Activated CD8-positive, alpha-beta T cell treated with anti-CD3 and anti-CD28 coated beads for 36 hours (primary cell): Measurements from ENCODE around the gene NEK7. TPM values are rescaled to one million over a fixed set of nuclear protein-coding genes. Genes with fewer than 3 reads are reported as not detected.
A peak's percentile ranks its signal among the peaks of the same experiment; 100 is the strongest.

Experiments
- ATAC-seq: fragments of 200-7000 bp; cut with Tn5 transposase; one replicate; pipeline ENCODE4 v1.10.0; 2021; ENCODE audit warnings: mild to moderate bottlenecking, moderate library complexity
- CTCF ChIA-PET: fragments of 350-600 bp; sonication (Branson Sonifier 250); formaldehyde crosslinking; loops from one replicate; lab custom pipeline; 2021; ENCODE audit warnings: antibody characterized with exemption; lab: Charles Lee
- POLR2A ChIA-PET: fragments of 350-600 bp; sonication (Branson Sonifier 250); formaldehyde crosslinking; loops from one replicate; lab custom pipeline; 2021; ENCODE audit warnings: antibody characterized with exemption; lab: Charles Lee
- DNase-seq: peaks from one replicate; pipeline ENCODE4 v3.0.0-alpha.2; 2020
- H3K27ac Mint-ChIP-seq: one replicate; pipeline ENCODE4 v1.8.0; 2021; ENCODE audit warnings: mild to moderate bottlenecking, mixed read lengths
- H3K27me3 Mint-ChIP-seq: one replicate; pipeline ENCODE4 v1.8.0; 2021; ENCODE audit warnings: mixed read lengths
- H3K36me3 Mint-ChIP-seq: one replicate; pipeline ENCODE4 v1.8.0; 2021; ENCODE audit warnings: low read depth, mixed read lengths
- H3K4me1 Mint-ChIP-seq: one replicate; pipeline ENCODE4 v1.8.0; 2021; ENCODE audit warnings: low read depth, mixed read lengths
- H3K4me3 Mint-ChIP-seq: one replicate; pipeline ENCODE4 v1.8.0; 2021; ENCODE audit warnings: mild to moderate bottlenecking, moderate library complexity, mixed read lengths
- H3K9me3 Mint-ChIP-seq: one replicate; pipeline ENCODE4 v1.8.0; 2021; ENCODE audit warnings: mixed read lengths
- intact Hi-C: fragments of 100-400 bp; cut with micrococcal nuclease; formaldehyde crosslinking; loops from one replicate; pipeline ENCODE4 v1.10.0; 2022
- total RNA-seq, 2 experiments: library from RNA; stranded (reverse); gene quantifications; one replicate each; pipeline ENCODE4 v1.2.3, GENCODE V29; 2021
- TF ChIP-seq, protein P1 (sequence below): fragments of 200-600 bp; IDR thresholded peaks from one replicate; pipeline ENCODE4 v1.8.0; 2022; ENCODE audit warnings: antibody characterized with exemption, mild to moderate bottlenecking

NEK7 gene
- total RNA-seq, 2 experiments from 2014 or later = 71.4 to 76.4 TPM

DNA sequence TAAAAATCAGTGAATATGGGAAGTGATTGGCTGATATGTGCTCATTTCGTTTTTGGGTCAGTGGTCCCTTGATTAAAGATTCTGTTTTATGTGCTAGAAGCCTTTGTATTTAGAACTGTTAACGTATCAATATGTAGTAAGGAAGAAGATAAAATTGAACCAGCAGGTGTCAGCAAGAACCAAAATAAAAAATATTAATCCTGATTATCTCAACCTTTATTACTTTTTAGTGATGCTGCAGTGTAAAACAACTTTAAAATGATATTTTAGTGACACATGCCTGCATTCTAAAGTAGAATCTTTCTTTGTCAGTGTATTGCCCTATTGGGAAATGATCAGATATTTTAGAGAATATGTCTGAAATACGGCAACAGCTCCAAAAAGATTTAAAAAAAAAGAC is 49.5 kb downstream of the NEK7 start:
- peaks cover 23% of the 10 kb centered on the region for H3K36me3 Mint-ChIP-seq
- ChIA-PET CTCF (interaction anchor here (0.8 to 0.9 kb wide), 2 partner anchors 10 to 258 kb away, joined by 3 to 4 read pairs; no protein-coding TSS in a partner anchor), POLR2A (no interaction called here)
- no peak overlapping the region for H3K27ac Mint-ChIP-seq
- intact Hi-C loops = no loop called here
- ATAC-seq (no peak), DNase-seq (no peak)
- TF ChIP-seq, protein P1, sequence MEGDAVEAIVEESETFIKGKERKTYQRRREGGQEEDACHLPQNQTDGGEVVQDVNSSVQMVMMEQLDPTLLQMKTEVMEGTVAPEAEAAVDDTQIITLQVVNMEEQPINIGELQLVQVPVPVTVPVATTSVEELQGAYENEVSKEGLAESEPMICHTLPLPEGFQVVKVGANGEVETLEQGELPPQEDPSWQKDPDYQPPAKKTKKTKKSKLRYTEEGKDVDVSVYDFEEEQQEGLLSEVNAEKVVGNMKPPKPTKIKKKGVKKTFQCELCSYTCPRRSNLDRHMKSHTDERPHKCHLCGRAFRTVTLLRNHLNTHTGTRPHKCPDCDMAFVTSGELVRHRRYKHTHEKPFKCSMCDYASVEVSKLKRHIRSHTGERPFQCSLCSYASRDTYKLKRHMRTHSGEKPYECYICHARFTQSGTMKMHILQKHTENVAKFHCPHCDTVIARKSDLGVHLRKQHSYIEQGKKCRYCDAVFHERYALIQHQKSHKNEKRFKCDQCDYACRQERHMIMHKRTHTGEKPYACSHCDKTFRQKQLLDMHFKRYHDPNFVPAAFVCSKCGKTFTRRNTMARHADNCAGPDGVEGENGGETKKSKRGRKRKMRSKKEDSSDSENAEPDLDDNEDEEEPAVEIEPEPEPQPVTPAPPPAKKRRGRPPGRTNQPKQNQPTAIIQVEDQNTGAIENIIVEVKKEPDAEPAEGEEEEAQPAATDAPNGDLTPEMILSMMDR = no peak
- H3K9me3 Mint-ChIP-seq = peaks cover 4% of the 10 kb centered on the region
- H3K4me1 Mint-ChIP-seq = peaks cover 55% of the 10 kb centered on the region
- H3K27me3 Mint-ChIP-seq = no peaks in the 10 kb centered on the region
- H3K4me3 Mint-ChIP-seq = no peak overlapping the region

DNA sequence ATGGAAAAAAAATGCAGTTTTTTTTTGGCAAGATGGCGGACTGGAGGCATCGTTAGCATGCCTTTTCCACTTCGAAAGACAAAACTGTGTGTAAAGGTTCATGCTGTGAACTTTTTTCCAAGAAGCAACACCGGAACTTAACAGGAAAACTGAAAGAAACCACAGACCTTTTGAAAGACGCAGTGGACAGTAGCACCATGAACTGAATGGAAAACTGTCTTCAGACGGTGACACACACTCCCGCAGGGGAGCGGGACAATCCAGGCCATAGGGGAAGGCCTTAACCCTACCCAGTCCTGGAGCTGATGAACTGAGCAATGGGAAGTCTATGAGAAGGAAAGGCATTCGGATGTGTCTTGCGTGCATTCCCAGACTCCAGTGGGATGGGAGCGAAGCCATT is 54.9 kb downstream of the NEK7 start:
- H3K27ac Mint-ChIP-seq = no peak overlapping the region
- H3K4me1 Mint-ChIP-seq = peaks cover 25% of the 10 kb centered on the region
- H3K36me3 Mint-ChIP-seq = peaks cover 34% of the 10 kb centered on the region

DNA sequence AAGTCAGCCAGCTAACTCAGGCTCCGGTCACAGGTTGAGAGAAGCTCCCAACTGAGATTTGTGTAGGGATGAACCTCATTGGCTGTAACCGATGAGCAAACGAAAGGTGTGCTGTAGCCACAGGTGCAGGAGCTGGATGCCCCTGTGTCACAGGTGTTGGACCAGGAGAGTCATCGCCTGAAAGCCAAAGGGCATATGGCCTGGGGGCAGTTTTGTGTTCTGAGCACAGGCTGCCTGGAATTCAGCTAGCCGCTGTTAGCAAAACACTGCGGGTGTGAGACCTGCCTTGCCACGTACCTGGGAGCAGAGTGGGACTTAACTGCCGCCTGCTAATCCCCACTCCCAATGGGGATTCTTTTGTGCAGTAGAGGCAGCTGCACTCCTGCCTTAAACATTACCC is 55.3 kb downstream of the NEK7 start:
- peaks cover 28% of the 10 kb centered on the region for H3K4me1 Mint-ChIP-seq
- H3K27me3 Mint-ChIP-seq = no peaks in the 10 kb centered on the region
- no peak for ATAC-seq
- DNase-seq = no peak
- TF ChIP-seq, protein P1 = no peak
- no peak overlapping the region for H3K27ac Mint-ChIP-seq
- H3K36me3 Mint-ChIP-seq = peaks cover 34% of the 10 kb centered on the region
- POLR2A ChIA-PET = no interaction called here
- no peak overlapping the region for H3K4me3 Mint-ChIP-seq
- H3K9me3 Mint-ChIP-seq = peaks cover 22% of the 10 kb centered on the region
- intact Hi-C loops = no loop called here
- CTCF ChIA-PET = no interaction called here

More for the DNA sequence above, 54.9 kb downstream of the NEK7 start:
- ChIA-PET CTCF (no interaction called here), POLR2A (no interaction called here)
- ATAC-seq (no peak), DNase-seq (no peak)
- Mint-ChIP-seq H3K27me3 (no peaks in the 10 kb centered on the region), H3K4me3 (no peak overlapping the region), H3K9me3 (peaks cover 20% of the 10 kb centered on the region)
- intact Hi-C loops = no loop called here
- TF ChIP-seq, protein P1 = no peak

DNA sequence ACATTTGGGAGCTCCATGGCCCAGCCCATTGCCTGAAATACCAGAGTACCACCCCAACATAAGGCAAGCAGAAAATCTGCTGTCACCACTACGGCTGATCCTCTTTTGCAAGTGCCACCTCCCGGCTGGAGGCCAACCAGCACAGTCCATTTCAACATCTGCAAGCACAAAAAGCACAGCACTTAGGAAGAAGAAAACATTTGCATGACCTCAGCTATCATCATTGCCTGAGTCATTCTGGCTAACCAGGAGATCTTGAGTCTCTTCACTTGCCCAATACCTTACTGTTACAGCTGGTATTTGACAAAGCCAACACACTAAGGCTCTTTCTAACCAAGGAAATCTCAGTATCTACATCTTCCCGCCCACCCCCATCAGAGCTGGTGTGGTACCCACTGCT is 55.9 kb downstream of the NEK7 start:
- Mint-ChIP-seq H3K27ac (no peak overlapping the region), H3K36me3 (peaks cover 34% of the 10 kb centered on the region), H3K4me3 (no peak overlapping the region), H3K27me3 (no peaks in the 10 kb centered on the region), H3K4me1 (peaks cover 24% of the 10 kb centered on the region), H3K9me3 (peaks cover 26% of the 10 kb centered on the region)
- CTCF ChIA-PET = no interaction called here
- POLR2A ChIA-PET = no interaction called here
- intact Hi-C loops = no loop called here
- peak; percentile 45 for ATAC-seq
- no peak for DNase-seq
- TF ChIP-seq, protein P1 = no peak

DNA sequence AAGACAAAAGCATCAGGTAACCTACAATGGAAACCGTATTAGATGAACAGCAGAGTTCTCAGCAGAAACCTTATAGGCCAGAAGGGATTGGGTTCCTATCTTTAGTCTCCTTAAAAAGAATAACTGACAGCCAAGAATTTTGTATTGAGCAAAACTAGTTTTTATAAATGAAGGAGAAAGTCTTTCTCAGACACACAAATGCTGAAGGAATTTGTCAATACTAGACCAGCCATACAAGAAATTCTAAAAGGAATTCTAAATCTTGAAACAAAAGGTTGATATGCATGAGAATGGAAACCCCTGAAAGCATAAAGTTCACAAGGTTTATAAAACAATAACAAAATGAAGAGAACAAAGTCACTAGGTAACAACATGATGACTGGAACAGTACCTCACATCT is 58.1 kb downstream of the NEK7 start:
- Mint-ChIP-seq H3K4me1 (peaks cover 23% of the 10 kb centered on the region), H3K36me3 (peaks cover 34% of the 10 kb centered on the region), H3K4me3 (no peak overlapping the region), H3K27ac (no peak overlapping the region), H3K9me3 (peaks cover 28% of the 10 kb centered on the region), H3K27me3 (no peaks in the 10 kb centered on the region)
- CTCF ChIA-PET = no interaction called here
- TF ChIP-seq, protein P1 = no peak
- ATAC-seq (no peak), DNase-seq (no peak)
- POLR2A ChIA-PET = no interaction called here
- intact Hi-C loops = no loop called here
